ENCODE results near the gene UPF2.
"Not testable (repeated sequence)": the region's sequence is repeated elsewhere in the genome, so short reads cannot be mapped to it uniquely, and the experiment has no call there.

Gene UPF2

DNA sequence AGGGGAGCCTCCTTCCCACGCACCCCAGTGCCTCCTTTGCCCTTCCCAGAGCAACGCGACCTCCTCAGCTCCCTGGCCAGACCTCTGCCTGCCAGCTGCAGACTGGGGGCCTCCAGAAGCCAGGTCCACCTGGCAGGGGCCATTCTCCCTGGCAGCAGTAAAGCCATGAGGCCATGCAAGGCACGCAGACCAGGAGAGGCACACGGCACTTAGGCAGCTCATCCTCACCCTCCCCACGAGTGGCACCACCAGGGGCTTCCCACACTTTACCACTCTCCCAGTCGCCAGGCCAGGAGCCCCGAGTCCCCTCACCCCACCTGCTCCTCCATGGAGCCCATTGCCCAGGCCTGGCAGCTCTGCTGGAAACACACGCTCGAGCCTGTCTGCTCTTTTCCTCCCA is 134.1 kb downstream of the UPF2 start:
- no peak for DNase-seq (ENCODE audit: low read depth in 2 of 3, low spot score in 1 of 3)

DNA sequence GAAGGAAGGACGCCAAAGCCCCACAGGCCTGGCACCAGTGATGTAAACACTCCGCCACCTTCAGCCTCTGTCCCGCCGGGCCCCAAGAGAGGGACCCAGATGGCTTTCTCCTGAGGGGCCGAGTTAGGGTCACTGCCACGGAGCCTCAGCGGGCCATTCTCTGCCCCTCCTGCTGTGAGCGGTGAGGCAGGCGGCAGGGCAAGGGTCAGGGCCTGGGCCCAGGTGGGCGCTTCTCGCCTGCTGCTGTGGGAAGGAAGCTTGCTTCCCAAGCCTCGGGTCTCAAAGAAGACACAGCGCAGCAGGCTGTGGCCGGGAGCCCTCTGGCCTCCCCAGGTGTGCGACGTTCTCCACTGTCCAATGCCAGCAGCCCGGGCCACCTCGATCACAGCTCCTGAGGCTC is 134.7 kb downstream of the UPF2 start:
- no peak for DNase-seq (ENCODE audit: low read depth in 2 of 3, low spot score in 1 of 3)

DNA sequence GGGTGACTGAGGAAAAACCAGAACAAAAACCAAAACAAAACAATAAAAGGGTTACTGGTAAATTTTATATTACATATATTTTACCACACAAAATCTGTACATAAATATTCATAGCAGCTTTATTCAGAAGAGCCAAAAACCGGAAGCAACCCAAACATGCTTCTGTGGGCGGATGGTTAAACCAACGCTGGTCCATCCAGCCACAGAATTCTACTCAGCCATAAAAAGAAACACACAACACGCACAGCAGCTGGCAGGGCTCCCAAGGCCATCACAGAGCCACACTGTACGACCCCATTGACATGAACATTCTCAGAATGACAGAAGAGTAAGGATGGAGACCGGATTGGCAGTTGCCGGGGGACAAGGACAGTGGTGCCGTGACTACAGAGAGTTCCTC is 135.9 kb downstream of the UPF2 start:
- no peak for DNase-seq (ENCODE audit: low read depth in 2 of 3, low spot score in 1 of 3)

DNA sequence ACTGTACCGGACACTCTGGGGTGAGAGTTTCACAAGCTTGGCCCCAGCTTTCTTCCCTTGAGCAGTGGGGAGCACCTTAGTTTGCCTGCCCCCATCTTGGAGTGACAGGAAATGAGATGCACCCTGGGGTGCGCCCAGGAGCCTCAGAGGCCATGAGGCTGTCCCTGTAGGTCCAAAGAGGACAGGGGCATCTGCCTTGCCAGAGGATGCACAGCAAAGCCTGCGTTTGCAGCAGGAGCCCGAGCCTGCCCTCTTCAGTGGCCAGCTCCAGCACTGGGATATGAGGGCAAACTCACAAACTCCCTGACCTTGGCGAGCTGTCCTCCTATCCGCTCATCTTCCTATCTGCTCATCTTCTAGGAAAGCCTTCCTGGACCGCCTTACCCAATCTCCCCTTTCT is 140.0 kb downstream of the UPF2 start:
- DNase-seq (ENCODE audit: low read depth in 2 of 3, low spot score in 1 of 3) = no peak

DNA sequence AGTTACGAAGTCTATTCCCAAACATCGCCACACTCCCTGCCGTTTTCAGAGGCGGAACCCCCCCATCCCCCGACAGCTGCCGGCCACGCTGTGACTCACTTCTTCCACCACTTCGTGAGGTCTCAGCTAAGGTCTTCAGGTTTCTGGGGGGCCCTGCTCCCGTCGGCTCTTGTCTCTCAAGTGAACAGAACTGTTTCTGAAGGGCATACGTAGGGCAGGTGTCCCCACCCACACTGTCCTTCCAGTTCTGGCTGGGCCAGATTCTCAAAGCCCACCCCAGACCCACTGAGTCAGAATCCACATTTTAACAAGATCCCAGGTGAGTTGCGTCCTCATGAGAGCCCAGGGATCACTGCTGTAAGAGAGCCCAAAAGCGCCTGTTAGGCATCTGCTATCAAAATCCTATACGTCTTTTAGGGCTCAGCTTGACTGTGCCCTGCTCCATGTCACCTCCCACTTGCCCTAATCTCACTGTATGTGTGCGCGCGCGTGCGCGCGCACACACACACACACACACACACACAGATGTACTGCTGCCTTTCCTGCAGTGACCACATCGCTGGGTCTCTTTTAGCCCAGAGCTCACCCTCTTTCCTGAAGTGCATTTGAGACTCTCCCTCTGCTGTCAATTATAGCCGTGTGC is 140.7 kb downstream of the UPF2 start:
- DNase-seq (ENCODE audit: low read depth in 2 of 3, low spot score in 1 of 3) = no peak

DNA sequence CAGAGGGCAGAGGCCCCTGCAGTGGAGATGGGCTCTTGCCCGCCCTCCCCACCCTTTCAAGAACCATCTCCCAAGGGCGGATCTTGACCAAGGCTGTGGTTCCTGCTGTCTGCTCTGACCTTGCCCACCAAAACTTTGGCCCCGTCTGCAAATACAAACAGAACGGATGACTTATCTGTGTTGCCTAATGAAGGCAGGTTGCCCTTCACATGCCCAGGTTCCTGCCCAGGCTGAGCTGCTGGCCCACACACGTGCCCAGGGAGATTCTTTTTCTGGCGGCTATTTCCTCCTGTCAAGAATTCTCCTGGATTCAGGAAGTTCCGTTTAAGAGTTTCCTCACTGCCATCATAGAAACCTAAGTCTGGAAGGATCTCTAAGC is 141.2 kb downstream of the UPF2 start:
- DNase-seq (ENCODE audit: low read depth in 2 of 3, low spot score in 1 of 3) = no peak

DNA sequence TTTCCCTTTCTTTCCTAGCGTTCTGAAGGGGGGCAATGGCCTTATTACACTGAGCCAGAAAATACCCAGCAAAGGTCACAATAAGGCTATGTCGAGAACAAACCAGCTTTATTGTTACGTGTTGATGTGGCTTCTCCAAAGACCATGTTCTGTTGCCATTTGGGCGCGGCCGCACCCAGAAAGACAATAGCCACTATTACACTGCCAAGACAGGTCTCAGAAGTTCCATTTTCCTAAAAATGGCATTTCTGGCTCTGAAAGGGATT is 141.6 kb downstream of the UPF2 start:
- no peak for DNase-seq (ENCODE audit: low read depth in 2 of 3, low spot score in 1 of 3)

DNA sequence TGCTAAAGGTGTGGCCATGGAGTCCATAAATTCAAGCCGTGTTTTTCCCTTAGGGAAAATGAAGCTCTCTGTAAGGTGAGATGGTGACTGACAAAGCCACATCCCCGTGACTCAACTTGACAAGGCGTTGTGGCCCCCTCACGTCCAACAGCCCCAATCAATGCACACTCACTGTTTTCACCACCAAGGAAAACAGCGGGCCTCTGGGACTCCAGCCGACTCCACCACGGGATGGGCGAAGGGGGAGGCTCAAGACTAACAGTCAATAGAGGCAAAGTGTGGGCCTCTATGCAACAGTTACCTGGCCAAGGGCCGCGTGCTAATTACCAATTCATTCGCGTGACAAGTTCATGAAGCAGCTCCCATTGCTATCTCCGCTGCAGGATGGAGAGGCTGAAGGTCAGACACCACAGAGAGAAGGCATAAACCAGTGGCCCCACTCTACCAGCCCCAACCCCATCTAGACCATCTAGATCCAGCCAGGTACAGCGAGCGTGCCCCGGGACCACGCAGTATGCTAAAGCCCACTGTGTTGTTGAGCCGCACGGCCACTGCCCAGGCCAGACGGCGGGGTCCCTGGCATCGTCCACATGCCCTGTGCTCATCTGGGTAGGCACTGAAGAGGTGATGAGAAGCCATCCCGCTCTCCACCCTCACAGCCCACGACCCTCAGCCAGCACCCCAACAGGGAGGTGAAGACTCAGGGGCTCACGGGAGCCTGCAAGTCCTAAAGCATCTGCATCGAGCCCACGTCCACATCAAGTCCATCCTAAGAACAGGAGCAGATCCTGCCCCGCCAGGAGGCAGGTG is 143.3 kb downstream of the UPF2 start:
- no peak for DNase-seq (ENCODE audit: low read depth in 2 of 3, low spot score in 1 of 3)

DNA sequence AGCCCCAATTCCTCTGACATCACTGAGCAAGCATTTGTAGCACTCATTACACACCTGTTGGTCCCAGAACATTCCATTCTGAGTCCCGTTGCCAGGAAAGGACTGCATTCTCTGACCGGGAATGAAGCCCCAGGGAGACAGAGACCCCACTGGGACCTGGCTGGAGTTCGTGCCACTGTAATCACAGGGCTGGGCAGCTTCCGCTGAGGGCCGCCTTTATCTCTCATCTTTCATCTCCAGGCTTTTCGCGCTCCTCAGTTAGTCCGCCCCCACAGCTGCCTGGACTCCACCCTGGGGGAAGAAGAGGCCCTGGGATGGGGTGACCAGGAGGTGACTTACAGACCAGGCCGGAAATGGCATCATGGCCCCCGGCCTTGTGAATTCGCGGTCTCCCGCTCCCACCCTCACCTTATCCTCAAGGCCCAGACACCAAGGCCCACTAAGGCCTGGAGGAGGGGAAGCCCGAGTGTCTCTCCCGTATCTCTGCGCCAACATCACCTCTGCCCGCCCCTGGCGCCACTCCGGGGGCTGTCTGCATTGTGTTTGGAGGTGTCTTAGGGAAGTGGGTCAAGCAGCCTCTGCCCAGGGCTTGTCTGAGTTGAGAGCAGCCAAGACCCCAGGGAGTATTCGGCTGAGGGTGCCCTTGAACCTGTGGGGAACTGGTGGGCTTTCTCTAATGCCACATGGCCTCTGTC is 144.1 kb downstream of the UPF2 start:
- no peak for DNase-seq (ENCODE audit: low read depth in 2 of 3, low spot score in 1 of 3)

DNA sequence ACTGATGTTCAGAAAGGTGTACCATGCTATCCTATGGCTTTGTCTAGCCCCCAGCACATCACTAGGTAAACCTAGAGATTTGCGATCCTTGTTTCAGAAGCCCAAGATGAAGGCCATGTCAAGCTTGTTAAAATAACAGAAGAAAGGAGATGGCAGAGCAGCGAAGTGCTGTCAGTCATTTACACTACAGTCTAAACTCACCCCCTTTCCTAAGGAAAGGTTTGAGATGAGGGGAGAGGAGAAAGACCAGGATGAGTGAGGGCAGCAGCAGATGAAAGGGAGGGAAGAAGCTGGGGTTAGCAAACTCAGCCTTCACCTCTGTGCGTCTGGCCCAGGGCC is 144.6 kb downstream of the UPF2 start:
- no peak for DNase-seq (ENCODE audit: low read depth in 2 of 3, low spot score in 1 of 3)

DNA sequence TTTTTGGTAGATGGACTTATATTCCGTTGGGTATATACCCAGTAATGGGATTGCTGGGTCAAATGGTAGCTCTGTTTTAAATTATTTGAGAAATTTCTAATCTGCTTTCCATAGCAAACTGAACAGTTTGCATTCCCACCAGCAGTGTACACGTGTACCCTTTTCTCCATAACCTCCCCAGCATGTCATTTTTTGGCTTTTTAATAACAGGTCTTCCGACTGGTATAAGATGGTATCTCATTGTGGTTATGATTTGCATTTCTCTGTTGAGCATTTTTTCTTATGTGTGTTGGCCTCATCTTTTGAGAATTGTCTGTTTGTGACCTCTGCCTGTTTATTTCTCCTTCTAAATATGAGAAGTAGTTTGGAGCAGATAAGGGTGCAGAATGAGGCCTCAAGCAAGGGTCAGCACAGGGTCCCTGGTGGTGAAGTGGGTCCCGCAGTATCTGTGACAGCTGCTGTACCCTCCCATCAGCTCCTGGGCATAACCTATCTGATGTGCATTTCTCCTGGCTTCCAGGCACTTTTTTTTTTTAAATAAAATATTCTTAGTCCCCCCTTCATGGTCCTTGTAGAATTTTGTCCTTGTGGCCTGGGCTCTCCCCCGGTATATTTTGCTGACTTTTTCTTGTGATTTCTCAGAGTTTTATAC is 145.9 kb downstream of the UPF2 start:
- no peak for DNase-seq (ENCODE audit: low read depth in 2 of 3, low spot score in 1 of 3)

DNA sequence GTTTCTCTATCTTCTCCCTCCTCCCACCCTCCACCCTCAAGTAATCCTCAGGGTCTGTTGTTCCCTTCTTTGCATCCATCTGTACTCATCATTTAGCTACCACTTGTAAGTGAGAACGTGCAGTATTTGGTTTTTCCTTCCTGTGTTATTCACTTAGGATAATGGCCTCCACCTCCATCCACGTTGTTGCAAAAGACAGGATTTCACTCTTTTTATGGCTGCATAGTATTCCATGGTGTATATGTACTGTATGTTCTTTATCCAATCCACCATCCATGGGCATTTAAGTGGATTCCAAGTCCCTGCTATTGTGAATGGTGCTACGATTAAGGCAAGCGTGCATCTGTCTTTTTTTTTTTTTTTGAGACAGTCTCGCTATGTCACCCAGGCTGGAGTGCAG is 147.0 kb downstream of the UPF2 start:
- DNase-seq (ENCODE audit: low read depth in 2 of 3, low spot score in 1 of 3) = no peak

DNA sequence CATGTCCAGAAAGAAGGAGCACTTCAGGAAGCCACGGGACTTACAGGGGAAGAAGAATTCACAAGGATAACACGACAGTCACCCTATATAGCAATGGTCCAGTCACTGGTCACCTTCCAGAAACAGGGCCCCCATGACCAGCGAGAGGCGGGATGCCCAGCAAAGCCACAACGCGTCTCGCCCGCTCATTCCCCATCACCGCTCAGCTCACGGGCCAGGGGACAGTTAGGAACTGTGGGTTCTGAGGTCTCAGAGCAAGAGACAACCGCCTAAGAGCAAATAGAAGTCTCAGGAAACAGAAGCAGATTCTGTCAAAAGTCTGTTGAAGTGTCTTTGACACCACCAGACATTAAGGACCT is 147.5 kb downstream of the UPF2 start:
- no peak for DNase-seq (ENCODE audit: low read depth in 2 of 3, low spot score in 1 of 3)

DNA sequence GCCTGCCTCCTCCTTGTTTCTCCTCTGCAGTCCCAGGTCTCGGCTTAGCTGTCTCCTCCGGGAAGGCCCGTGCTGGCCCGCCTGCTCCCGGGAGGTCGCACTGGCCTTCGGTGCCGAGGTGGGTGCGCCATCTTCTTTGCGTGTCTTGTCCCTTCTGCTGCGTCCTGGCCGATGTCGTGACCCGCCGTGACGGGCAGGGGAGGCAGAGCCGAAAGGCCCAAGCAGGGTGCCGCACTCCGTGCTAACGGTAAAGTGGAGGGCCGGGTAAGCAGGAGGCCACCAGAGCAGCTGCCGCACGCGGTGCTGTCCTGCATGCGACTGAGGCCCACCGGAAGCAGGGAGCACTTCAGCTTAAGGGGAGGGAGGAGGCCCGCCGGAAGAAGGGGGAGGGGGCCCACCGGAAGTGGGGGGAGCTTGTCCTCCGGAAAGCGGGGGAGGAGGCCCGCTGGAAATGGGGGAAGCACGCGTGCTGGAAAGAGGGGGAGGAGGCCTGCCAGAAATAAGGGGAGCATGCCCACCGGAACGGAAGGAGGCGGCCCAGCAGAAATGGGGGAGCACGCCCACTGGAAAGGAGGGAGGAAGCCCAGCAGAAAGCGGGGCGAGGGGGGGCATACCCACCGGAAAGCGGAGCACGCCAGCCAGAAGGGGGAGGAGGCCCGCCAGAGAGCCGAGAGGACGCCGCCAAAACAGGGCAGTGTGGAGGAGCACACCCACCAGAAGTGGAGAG is 148.1 kb downstream of the UPF2 start:
- DNase-seq (ENCODE audit: low read depth in 2 of 3, low spot score in 1 of 3) = no peak

DNA sequence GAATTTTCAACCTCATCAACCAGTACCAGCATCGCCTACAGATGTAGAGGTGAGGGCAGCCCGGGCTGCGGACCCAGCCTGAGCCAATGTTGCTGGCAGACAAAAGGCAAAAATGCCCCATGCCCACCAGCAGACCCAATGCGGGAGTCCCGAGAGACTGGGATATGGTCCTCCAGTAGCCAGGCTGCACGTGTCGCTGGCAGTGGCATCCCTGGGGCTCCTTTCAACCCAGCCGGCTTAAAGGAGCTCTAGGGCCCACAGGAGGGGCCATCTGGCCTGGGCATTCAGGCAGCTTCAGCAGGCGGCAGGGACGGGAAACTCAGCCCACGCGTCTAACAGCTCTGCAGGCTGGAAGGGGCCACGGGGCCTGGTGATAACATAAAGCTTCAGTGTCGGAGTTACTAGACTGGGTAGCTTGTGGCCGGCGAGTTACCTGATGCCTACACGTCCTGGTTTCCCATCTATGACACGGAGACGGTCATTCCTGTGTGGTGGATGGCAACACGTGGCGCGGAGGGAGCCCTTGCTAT is 148.8 kb downstream of the UPF2 start:
- DNase-seq (ENCODE audit: low read depth in 2 of 3, low spot score in 1 of 3) = no peak

DNA sequence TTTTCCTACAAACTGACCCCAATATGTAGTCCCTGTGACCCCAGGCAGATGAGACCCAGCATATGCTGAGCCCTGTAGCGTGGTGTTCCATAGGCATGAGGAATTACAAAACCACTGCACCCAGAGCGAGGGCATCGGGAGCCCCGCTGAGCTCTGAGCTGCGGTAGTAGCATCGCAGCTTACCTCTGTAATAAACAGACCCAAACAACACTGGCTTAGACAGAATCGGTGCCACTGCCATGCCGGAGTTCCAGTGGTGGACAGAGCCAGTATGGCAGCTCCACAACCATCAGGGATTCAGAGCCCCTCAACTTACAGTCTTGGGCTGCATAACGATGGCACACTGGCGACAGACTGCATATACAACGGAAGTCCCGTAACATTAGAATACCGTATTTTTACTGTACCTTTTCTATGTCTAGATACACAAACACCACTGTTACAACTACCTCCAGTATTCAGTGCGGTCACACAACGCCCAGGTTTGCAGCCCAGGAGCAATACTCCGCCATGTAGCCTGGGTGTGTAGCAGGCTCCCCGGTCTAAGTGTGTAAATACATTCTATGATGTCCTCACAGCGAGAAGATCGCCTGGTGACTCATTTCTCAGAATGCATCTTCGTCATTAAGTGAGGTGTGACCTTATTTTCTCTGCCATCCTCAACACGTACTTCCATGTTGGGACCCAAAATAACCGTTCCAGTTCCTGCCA is 150.7 kb downstream of the UPF2 start:
- no peak for DNase-seq (ENCODE audit: low read depth in 2 of 3, low spot score in 1 of 3)

DNA sequence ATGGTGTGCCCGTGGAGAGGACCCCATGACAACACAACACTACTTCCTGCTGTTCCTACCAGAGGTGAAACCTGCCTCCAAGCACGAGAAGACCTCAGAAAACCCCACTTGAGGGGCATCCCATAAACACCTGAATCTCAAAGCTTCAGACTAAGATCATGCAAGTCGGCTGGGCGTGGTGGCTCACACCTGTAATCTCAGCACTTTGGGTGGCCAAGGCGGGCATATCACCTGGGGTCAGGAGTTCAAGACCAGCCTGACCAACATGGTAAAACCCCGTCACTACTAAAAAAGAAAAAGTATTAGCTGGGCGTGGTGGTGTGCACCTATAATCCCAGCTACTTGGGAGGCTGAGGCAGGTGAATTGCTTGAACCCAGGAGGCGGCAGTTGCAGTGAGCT is 153.3 kb downstream of the UPF2 start:
- DNase-seq (ENCODE audit: low read depth in 2 of 3, low spot score in 1 of 3) = not testable (repeated sequence)

DNA sequence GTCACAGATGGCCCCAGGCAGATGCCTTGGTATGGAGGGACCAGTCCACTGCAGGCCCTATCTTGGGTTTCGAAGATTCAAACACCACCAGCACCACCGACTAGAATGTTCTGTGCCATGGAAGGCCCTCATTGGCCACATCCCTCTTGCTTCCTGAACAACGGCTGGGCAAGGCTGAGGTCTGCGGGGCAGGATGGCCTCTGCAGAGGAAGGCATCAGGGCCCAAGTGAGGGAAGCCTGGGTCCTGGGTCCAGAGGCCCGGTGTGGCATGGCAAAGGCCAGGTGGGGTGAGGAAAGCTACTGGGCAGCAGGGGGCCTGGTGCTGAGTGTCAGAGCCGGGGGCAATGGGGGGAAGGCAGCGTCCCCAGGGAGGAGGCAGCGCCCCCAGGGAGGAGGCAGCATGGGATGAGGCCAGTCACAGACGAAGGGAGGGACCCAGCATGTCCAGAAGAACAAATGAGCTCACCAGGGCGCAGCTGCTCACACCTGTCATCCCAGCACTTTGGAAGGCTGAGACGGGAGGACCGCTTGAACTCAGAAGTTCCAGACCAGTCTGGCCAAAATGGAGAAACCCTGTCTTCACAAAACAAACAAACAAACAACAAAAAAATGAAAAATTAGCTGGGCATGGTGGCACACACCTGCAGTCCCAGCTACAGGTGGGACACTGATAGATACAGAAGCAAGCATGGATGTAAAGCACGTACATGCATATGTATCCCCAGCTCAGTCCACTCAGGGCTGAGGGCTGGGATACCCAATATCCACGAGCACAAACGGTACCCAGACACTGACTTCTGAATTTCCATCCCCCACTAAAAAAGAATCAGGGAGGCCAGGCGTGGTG is 155.0 kb downstream of the UPF2 start:
- no peak for DNase-seq (ENCODE audit: low read depth in 2 of 3, low spot score in 1 of 3)

DNA sequence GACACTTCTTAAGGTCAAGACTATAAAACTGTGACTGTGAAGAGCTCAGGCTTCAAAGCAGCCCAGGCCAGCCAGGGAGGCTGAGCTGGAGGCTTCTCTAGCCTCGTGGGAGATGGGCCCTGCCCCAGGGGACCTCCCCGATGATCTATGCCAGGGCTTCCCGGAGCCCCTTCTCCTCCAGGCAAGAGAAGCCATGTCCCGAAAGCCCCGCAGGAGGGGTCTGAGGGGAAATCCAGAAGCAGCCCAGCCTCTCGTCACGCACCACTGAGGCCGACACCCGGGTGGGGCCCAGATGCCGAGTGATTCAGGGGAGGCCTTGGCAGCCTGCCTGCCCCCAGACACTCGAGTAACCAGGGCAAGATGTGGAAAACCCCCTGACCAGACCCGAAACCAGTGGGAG is 155.8 kb downstream of the UPF2 start:
- no peak for DNase-seq (ENCODE audit: low read depth in 2 of 3, low spot score in 1 of 3)

DNA sequence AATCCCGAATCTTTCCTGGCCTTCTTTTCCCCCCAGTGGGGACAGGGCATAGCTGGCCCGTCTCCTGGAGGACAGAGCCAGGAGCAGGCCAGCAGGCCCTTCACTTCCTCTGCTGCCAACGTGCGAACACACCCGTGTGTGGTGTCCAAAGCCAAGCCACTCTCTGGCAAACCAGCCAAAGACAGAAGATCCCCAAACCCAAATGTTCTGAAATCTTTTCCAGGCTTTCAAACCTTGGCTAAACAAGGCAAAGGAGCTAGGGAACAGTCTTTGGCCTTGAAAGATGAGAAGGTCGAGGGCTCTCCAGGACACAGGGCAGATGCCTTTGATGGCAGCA is 156.5 kb downstream of the UPF2 start:
- DNase-seq (ENCODE audit: low read depth in 2 of 3, low spot score in 1 of 3) = no peak
